Measurements from ENCODE around the gene GSTP1. TPM values are rescaled to one million over a fixed set of nuclear protein-coding genes. Genes with fewer than 3 reads are reported as not detected.
"Not testable (repeated sequence)": the region's sequence is repeated elsewhere in the genome, so short reads cannot be mapped to it uniquely, and the experiment has no call there.

GSTP1 gene
- total RNA-seq, 1 experiment from 2014 or later = 192 TPM

DNA sequence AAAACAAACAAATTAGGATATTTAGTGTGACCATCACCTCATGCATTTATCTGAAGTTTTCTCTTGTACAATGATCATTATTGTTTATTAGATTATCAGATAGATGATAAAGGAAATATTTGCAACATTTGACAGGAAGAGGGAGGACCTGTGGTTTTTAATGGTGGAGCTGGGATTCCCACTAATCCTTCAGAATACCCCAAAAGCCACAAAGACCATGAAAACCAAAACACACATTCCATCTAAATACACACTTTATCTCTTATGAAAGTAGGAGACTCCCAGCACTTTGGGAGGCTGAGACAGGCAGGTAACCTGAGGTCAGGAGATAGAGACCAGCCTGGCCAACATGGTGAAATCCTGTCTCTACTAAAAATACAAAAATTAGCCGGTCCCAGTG, 15.5 kb downstream of the GSTP1 start:
- Histone ChIP-seq H3K36me3 (no peaks in the 10 kb centered on the region), H3K27me3 (no peaks in the 10 kb centered on the region), H3K9me3 (replicated peaks) (peaks cover 5% of the 10 kb centered on the region; the same call in 1 of the 2 replicates), H3K4me1 (no peaks in the 10 kb centered on the region), H3K27ac (no peak overlapping the region), H3K4me3 (no peak overlapping the region)
- DNase-seq = no peak

DNA sequence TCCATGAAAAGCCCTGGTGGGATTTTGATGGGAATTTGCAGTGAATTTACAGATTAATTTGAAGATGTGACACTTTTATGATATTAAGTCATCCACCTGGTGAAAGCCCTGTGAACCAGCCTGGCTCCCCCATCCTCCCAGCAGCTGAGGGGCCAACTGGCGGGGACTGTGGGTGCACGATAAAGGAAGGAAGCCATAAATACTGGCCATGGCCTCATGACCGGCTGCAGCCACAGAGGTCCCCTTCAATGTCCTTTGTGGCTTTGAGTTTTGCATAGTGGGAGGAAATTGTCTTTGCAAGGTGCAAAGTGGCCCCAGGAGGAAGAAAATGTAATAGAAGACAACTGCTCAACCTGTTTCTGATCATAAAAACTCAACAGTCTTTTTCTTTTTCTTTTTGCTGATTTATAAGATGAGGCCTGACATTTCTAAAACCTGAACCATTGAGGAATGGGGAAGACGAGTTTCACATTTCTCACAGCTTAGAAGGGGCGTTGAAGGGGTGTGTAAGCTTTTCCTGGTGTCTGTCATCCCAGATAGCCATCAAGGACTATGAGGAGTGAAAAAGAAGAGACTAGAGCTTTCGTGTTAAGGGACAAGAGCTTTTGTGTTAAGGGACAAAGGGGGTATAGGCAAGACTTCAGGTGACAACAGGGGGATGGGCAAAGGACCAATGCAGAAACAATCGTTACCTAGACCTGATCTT, 16.9 kb downstream of the GSTP1 start:
- Histone ChIP-seq H3K27ac (no peak overlapping the region), H3K9me3 (replicated peaks) (peaks cover 5% of the 10 kb centered on the region; the same call in 1 of the 2 replicates), H3K27me3 (0 out of 2 replicates have a peak, but pooled peaks cover 2% of the 10 kb centered on the region), H3K36me3 (no peaks in the 10 kb centered on the region), H3K4me1 (no peaks in the 10 kb centered on the region), H3K4me3 (no peak overlapping the region)
- no peak for DNase-seq

DNA sequence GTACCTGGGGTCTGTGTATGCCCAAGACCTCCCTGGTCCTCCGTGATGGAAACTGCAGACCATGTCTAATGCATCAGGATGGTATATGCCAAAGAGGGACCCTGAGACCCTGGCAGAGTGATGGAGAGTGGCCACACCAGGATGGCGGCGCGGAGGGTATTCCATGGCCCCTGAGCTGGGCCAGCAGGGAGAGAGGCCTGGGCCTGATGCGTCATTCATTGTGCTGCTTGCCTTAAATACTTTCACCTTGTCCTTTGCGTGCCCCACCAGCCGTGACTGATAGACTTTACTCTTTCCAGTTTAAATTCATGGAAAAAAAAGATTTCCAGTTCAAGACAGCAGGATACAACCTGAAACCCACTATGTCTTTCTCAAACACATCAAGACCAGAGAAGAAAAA, 17.5 kb downstream of the GSTP1 start:
- Histone ChIP-seq H3K27ac (no peak overlapping the region), H3K27me3 (0 out of 2 replicates have a peak, but pooled peaks cover 5% of the 10 kb centered on the region), H3K36me3 (no peaks in the 10 kb centered on the region), H3K4me1 (no peaks in the 10 kb centered on the region), H3K4me3 (no peak overlapping the region), H3K9me3 (replicated peaks) (peaks cover 5% of the 10 kb centered on the region; the same call in 1 of the 2 replicates)
- DNase-seq = no peak

DNA sequence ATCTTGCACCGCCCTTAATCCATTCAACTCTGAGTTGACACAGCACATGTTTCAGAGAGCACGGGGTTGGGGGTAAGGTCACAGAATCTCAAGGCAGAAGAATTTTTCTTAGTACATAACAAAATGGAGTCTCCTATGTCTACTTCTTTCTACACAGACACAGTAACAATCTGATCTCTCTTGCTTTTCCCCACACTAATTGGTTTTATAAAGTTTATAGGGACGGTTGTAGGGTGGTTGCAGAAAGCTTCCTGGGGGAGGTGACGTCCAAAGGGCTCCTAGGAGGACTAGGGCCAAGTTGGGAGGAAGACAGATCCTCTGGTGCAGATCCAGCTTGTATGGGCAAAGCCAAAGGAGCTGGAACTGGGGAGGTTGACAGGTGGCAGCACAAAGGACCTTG, 20.5 kb downstream of the GSTP1 start:
- not testable (repeated sequence) for H3K4me1 ChIP-seq; H3K36me3 ChIP-seq; H3K4me3 ChIP-seq; DNase-seq; H3K27ac ChIP-seq; H3K27me3 ChIP-seq; H3K9me3 ChIP-seq (replicated peaks)

DNA sequence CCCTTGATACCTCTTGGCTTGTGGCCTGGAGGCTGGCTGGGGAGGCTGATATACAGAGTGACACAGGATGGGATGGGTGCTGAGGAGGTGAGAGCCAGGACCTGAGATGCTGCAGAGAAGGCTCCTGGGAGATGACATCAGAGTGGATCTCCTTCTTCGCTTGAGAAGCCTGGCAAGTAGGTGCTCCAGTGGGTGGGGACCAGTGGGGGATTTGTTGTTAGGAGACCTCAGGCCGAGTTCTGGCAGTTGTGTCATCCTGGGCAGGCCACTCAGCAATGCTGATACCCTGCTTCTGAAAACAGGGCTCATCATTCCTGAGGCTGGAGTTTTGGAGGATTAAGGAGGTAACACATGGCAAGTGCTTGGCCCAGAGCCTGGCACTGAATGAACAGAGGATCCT, 21.2 kb downstream of the GSTP1 start:
- peaks cover 7% of the 10 kb centered on the region for H3K36me3 ChIP-seq
- H3K4me3 ChIP-seq = no peak overlapping the region
- no peak overlapping the region for H3K27ac ChIP-seq
- 0 out of 2 replicates have a peak, but pooled peaks cover 5% of the 10 kb centered on the region for H3K27me3 ChIP-seq
- H3K9me3 ChIP-seq (replicated peaks) = no peaks in the 10 kb centered on the region
- H3K4me1 ChIP-seq = no peaks in the 10 kb centered on the region
- no peak for DNase-seq

DNA sequence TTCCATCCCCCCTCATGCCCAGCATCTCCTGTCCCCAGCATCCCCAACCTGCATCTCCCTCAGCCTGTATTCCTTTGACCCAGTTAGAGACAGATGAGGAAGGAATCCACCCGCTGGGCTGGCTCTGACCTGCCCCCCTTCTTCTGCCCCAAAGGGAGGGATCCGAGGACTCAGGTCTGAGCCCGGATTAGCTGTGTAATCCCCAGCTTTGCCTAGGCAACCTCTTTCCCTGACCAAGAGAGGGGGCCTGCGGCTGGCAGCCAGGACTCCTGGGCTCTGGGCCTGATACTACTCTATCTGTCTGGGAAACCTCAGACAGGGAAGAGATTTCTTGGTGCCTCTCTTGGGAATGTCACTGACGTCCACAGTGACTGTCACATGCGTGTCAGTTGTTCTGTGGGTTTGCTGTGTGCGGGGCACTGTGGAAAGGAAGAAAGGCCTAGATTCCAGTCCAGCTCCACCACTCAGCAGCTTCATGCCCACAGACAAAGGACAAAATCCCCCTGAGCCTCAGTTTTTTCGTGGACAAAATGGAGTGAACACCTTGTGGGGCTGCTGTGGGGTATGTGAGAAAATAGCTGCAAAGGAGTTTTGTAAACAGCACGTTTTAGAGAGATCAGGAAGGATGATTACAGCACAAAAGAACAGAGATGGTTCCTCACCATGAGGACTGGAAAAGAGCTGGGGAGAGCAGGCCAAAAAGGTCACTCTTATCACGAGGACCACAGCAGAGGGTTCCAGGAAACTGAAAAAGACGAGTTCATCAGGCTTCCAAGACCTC, 21.8 kb downstream of the GSTP1 start:
- Histone ChIP-seq H3K9me3 (replicated peaks) (no peaks in the 10 kb centered on the region), H3K4me3 (no peak overlapping the region), H3K4me1 (no peaks in the 10 kb centered on the region), H3K36me3 (peaks cover 7% of the 10 kb centered on the region), H3K27ac (no peak overlapping the region), H3K27me3 (0 out of 2 replicates have a peak, but pooled peaks cover 5% of the 10 kb centered on the region)
- DNase-seq = no peak

DNA sequence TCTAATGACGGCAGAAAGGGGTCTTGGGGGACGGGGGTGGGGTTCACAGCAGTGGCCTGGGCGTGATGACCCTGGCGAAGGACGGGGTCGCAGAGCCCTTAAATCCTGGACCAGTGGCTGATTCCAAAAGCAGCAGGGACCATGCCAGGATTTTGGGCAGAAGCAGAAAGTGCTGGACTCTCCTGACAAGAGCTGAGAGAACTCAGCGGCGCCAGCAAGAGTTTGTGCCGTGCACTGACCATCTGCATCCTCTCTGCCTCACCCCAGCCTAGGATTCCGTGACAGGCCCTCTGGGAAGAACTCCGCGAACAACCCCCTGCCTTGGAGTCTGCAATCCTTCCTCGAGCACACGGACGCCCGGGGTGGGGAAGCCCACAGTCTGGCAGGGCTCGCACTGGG, 22.5 kb downstream of the GSTP1 start:
- H3K36me3 ChIP-seq = peaks cover 7% of the 10 kb centered on the region
- H3K27ac ChIP-seq = no peak overlapping the region
- DNase-seq = no peak

DNA sequence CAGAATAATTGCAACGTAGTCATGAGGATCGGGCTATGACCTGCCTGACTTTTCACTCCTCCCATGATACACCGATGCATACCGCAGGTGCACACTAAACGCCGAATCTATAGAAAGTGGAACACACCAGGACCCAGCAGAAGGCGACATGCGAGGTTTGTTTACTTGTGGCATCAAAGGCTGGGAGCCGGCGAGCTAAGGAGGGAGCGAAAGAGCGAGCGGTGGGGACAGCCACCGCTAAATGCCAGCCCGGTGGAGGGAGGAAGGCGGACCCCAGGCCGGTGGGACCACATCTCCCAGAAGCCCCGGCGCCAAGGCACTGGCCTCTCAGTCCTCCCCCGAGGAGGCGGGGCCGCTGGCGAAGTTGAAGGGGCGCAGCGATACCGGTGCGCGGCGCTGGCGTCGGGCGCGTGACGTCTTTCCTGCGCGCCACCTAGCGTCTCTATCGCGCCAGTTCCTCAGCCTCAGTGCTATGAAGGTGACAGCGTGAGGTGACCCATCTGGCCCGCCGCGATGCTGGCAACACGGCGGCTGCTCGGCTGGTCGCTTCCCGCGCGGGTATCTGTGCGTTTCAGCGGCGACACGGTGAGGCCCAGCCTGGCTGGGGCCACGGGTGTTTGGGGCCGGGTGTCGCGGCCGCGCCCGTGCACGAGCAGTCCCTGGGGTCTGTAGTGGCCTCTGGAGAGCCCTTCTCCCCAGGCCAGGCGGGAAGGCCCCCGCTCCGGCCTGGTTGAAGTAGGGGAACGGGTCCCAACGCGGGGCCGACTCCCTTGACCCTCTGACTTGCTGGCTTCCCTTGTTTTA, 23.1 kb downstream of the GSTP1 start, which contains the start of gene NDUFV1:
Gene NDUFV1 (plus strand): TSS at position 445 of the 804 bp plus-strand sequence. CDS start 69 bp downstream, at position 514.
- Histone ChIP-seq H3K4me3 (peak within 1 kb of the TSS; percentile 99), H3K36me3 (peaks cover 7% of the 10 kb centered on the region), H3K27ac (peak within 1 kb of the TSS; percentile 41; the same call in 1 of the 2 replicates), H3K9me3 (replicated peaks) (no peaks in the 10 kb centered on the region), H3K27me3 (0 out of 2 replicates have a peak, but pooled peaks cover 5% of the 10 kb centered on the region), H3K4me1 (no peaks in the 10 kb centered on the region)
- peak; percentile 94 to 95 for DNase-seq

More for the DNA sequence above, 22.5 kb downstream of the GSTP1 start:
- Histone ChIP-seq H3K4me3 (peak overlapping the region; percentile 99), H3K9me3 (replicated peaks) (no peaks in the 10 kb centered on the region), H3K27me3 (0 out of 2 replicates have a peak, but pooled peaks cover 5% of the 10 kb centered on the region), H3K4me1 (no peaks in the 10 kb centered on the region)

DNA sequence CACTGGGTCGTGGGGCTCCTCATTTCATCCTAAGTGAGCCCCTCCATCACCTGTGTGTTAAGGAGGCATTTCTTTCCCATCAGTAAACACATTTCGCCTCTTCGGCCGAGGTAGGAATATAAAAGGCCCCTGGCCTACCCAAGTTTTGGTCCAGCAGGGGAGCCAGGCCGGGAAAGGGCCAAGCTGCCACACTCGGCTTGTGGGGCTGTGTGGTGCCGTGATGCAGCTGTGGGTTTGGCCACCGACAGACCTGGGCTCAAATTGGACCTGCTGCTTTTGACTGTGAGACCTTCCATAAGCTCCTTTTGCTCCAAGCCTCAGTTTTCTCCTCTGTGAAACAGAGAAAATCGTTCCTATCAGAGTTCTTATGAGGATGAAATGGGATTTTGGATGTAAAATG, 23.9 kb downstream of the GSTP1 start:
- H3K9me3 ChIP-seq (replicated peaks) = no peaks in the 10 kb centered on the region
- H3K27ac ChIP-seq = no peak overlapping the region
- DNase-seq = no peak
- peaks cover 7% of the 10 kb centered on the region for H3K36me3 ChIP-seq
- H3K4me3 ChIP-seq = peak overlapping the region; percentile 99
- H3K4me1 ChIP-seq = no peaks in the 10 kb centered on the region
- 0 out of 2 replicates have a peak, but pooled peaks cover 5% of the 10 kb centered on the region for H3K27me3 ChIP-seq

DNA sequence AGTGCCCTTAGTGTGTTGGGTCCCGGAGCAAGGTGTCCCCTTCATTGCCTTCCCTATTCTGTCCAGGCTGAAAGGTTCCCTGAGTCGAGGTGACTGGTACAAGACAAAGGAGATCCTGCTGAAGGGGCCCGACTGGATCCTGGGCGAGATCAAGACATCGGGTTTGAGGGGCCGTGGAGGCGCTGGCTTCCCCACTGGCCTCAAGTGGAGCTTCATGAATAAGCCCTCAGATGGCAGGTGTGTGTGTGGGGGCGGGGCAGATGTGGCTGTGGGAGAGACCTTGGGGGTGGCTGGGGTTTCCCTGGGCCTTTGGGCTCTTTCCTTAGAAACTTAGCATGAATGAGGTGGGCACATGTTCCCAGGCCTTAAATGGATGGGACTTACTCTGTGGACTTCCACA, 24.9 kb downstream of the GSTP1 start:
- peaks cover 7% of the 10 kb centered on the region for H3K36me3 ChIP-seq
- 0 out of 2 replicates have a peak, but pooled peaks cover 5% of the 10 kb centered on the region for H3K27me3 ChIP-seq
- no peaks in the 10 kb centered on the region for H3K4me1 ChIP-seq
- H3K4me3 ChIP-seq = no peak overlapping the region
- H3K27ac ChIP-seq = no peak overlapping the region
- no peak for DNase-seq
- H3K9me3 ChIP-seq (replicated peaks) = no peaks in the 10 kb centered on the region

DNA sequence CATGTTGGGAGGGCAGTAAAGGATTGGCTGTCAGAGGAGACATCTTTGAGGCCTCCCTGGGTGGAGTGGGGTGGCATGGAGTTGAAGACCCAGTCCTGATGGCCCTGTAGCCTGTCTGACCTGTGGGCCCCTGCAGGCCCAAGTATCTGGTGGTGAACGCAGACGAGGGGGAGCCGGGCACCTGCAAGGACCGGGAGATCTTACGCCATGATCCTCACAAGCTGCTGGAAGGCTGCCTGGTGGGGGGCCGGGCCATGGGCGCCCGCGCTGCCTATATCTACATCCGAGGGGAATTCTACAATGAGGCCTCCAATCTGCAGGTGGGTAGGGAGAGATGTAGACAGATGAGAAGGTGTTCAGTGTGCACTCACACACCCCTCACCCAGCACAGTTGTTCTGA, 25.7 kb downstream of the GSTP1 start:
- no peak for DNase-seq
- Histone ChIP-seq H3K27me3 (0 out of 2 replicates have a peak, but pooled peaks cover 5% of the 10 kb centered on the region), H3K27ac (no peak overlapping the region), H3K36me3 (peaks cover 7% of the 10 kb centered on the region), H3K4me1 (peaks cover 3% of the 10 kb centered on the region; the same call in 1 of the 2 replicates), H3K9me3 (replicated peaks) (no peaks in the 10 kb centered on the region), H3K4me3 (no peak overlapping the region)

DNA sequence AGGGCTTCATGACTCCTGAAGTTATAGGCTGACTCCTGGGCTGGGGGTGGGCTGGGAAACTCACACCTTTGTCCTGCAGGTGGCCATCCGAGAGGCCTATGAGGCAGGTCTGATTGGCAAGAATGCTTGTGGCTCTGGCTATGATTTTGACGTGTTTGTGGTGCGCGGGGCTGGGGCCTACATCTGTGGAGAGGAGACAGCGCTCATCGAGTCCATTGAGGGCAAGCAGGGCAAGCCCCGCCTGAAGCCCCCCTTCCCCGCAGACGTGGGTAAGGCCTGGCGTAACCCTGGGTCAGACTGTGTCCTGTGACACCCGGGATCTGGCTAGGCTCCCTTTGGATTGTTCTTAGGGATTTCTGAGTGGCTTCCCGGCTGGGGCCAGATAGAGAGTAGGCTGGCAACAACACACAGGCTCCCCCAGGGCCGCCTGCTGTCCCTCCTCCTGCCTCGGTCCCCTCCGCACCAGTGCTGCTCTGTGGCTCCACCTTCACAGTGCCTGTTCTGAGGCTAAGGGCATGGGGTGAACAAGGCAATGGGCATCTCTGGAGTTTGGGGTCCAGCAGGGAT, 26.8 kb downstream of the GSTP1 start:
- Histone ChIP-seq H3K4me1 (peaks cover 6% of the 10 kb centered on the region; the same call in 1 of the 2 replicates), H3K27me3 (0 out of 2 replicates have a peak, but pooled peaks cover 5% of the 10 kb centered on the region), H3K27ac (no peak overlapping the region), H3K36me3 (peaks cover 7% of the 10 kb centered on the region), H3K4me3 (no peak overlapping the region), H3K9me3 (replicated peaks) (no peaks in the 10 kb centered on the region)
- DNase-seq = no peak

DNA sequence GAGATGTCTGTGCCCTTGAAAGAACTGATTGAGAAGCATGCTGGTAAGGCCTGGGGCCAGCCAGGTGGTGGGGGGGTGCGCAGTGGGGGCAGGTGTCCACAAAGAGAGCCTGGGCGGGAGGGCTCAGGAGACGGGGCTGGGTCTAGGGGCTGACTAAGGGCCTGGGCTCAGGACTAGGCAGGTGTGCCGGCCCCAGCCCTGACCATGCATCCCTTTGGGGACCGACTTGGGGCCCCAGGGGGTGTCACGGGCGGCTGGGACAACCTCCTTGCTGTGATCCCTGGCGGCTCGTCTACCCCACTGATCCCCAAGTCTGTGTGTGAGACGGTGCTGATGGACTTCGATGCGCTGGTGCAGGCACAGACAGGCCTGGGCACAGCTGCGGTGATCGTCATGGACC, 27.6 kb downstream of the GSTP1 start:
- Histone ChIP-seq H3K27ac (no peak overlapping the region), H3K4me1 (peaks cover 6% of the 10 kb centered on the region; the same call in 1 of the 2 replicates), H3K9me3 (replicated peaks) (no peaks in the 10 kb centered on the region), H3K4me3 (no peak overlapping the region), H3K36me3 (peaks cover 7% of the 10 kb centered on the region), H3K27me3 (no peaks in the 10 kb centered on the region)
- no peak for DNase-seq

All from SJCRH30 (cell line).